Measurements from ENCODE around the gene FITM2. TPM values are rescaled to one million over a fixed set of nuclear protein-coding genes. Genes with fewer than 3 reads are reported as not detected.
A peak's percentile ranks its signal among the peaks of the same experiment; 100 is the strongest.

Gene FITM2
- total and polyA plus RNA-seq, 11 donors: 31.5 to 165 (median 111) TPM

DNA sequence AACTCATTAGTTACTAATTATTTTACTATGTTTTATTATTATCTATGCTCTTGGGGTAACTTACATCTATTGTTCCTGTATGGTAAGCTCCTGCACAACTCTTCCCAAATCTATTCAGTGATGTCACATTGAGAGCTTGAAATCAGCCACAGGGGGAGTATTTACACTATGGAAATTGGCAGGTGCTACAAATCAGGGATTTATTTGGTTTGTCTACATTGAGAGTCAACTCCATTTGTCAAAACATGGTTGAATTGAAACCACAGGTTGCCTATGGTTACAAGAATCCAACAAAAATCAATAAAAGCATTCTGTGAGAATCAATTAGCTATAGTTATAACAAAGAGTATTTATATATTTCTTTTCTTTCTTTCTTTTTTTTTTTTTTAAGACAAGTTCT is 3.9 kb upstream of the FITM2 start:
- Histone ChIP-seq H3K36me3 (no peaks in the 10 kb centered on the region), H3K27ac (no peak overlapping the region), H3K4me3 (no peak overlapping the region), H3K4me1 (peaks cover 0 to 13% (median 5%) of the 10 kb centered on the region in 12 donors), H3K9me3 (no peaks in the 10 kb centered on the region), H3K27me3 (peaks cover 0 to 4% (median 0%) of the 10 kb centered on the region in 9 donors)
- TF ChIP-seq POLR2A (IDR thresholded peaks at IDR 0.05): no peak
- TF ChIP-seq, protein P1, sequence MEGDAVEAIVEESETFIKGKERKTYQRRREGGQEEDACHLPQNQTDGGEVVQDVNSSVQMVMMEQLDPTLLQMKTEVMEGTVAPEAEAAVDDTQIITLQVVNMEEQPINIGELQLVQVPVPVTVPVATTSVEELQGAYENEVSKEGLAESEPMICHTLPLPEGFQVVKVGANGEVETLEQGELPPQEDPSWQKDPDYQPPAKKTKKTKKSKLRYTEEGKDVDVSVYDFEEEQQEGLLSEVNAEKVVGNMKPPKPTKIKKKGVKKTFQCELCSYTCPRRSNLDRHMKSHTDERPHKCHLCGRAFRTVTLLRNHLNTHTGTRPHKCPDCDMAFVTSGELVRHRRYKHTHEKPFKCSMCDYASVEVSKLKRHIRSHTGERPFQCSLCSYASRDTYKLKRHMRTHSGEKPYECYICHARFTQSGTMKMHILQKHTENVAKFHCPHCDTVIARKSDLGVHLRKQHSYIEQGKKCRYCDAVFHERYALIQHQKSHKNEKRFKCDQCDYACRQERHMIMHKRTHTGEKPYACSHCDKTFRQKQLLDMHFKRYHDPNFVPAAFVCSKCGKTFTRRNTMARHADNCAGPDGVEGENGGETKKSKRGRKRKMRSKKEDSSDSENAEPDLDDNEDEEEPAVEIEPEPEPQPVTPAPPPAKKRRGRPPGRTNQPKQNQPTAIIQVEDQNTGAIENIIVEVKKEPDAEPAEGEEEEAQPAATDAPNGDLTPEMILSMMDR (IDR thresholded peaks at IDR 0.05): no peak
- DNase-seq: no peak
- intact Hi-C loops (cut with DNase I): loop anchor here in 7 of 10 donors (5.0 to 10.0 kb wide), 7 partner anchors 67 to 300 kb away; no protein-coding TSS in a partner anchor
- ATAC-seq: no peak

DNA sequence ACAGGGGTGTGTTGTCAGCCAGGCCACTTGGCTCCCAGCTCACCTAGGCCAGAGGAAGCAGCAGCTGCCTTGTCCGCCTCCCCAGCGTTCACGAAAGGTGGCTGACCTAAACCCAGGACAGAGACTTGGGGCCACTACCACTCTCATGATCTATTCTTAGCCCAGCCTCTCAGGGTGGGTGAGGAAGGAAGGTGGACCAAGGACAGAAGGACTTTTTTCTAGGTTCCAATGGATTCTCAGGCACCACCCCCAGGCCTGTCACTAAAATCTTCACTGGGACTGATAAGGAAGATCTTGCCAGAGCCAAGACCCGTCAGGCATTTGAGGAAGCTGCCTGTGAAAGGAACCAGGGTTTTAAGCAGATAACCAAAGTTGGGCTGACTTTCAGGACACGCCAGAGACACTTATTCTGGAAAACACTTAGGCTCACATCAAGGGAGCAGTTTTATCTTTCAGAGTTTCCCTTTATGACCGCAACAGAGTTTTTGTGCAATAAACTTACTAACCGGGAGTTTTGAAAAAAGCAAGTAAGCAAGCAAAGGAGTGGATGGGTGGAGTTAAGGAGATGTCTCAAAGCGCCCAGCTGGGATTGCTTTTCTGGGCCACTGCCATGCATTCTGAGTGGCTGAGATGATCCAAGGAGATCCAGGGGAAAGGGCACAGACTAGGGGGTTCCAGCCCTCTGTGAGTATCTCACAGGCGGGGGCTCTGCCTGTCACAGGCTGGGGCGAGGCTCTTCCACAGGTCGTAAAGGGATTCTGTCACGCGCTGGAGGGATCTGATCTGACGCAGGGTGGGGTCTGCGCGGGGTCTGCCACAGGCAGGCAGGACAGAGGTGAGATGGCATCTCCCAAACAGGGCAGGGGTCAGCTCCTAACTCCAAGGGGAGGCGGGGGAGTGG is 989 bp downstream of the FITM2 start:
- no peaks in the 10 kb centered on the region for H3K27me3 ChIP-seq
- H3K4me1 ChIP-seq: peaks cover 0 to 56% (median 17%) of the 10 kb centered on the region in 12 donors
- peak; percentile 63 to 74 (median 71) for ATAC-seq
- H3K27ac ChIP-seq: peak overlapping the region; percentile 66 to 95 (median 88)
- no peak for TF ChIP-seq POLR2A (IDR thresholded peaks at IDR 0.05)
- TF ChIP-seq, protein P1 (IDR thresholded peaks at IDR 0.05): no peak
- DNase-seq: peak in 4 of 5 donors; percentile 39 to 80 (median 65)
- 6 to 10% (median 8%) methylated on average over 11 to 17 of the region's 17 CpGs for WGBS, 4 donors
- H3K9me3 ChIP-seq: no peaks in the 10 kb centered on the region
- peaks cover 0 to 15% (median 5%) of the 10 kb centered on the region in 9 donors for H3K36me3 ChIP-seq
- intact Hi-C loops (cut with DNase I): loop anchor here in 8 of 10 donors (2.0 to 10.0 kb wide), 11 partner anchors 75 to 305 kb away; no protein-coding TSS in a partner anchor
- peak overlapping the region; percentile 62 to 98 (median 81) for H3K4me3 ChIP-seq

DNA sequence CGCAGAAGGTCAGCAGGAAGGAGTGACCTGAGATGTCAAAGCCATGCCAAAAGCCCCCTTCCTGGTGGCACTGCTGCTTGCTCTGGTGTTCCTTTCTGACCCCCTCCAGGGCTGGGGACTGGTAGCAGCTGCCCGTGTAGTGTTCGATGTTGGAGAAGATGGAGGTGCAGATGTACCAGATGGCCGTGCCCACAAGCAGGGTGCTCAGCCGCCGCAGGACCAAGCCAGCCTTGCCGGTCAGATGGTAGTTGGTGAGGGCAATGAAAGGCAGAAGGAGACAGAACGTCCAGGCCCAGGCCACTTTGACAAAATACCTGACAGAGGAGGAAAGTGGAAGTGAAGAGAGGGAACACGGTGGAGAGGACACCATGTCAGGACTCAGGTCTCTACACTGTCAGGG is 4.1 kb downstream of the FITM2 start:
- no peak overlapping the region for H3K4me3 ChIP-seq
- ATAC-seq (no peak), DNase-seq (no peak)
- intact Hi-C loops (cut with DNase I): loop anchor here in 1 of 10 donors (10.0 kb wide), 1 partner anchor 298 kb away; no protein-coding TSS in a partner anchor
- 77 to 80% (median 78%) methylated on average over 9 of the region's 9 CpGs for WGBS, 4 donors
- TF ChIP-seq POLR2A (IDR thresholded peaks at IDR 0.05): no peak
- TF ChIP-seq, protein P1 (IDR thresholded peaks at IDR 0.05): no peak
- peak overlapping the region in 9 of 12 donors; percentile 16 to 95 (median 69) for H3K27ac ChIP-seq
- H3K27me3 ChIP-seq: no peaks in the 10 kb centered on the region
- H3K4me1 ChIP-seq: peaks cover 0 to 84% (median 28%) of the 10 kb centered on the region in 12 donors
- H3K36me3 ChIP-seq: peaks cover 0 to 16% (median 7%) of the 10 kb centered on the region in 9 donors
- H3K9me3 ChIP-seq: no peaks in the 10 kb centered on the region

DNA sequence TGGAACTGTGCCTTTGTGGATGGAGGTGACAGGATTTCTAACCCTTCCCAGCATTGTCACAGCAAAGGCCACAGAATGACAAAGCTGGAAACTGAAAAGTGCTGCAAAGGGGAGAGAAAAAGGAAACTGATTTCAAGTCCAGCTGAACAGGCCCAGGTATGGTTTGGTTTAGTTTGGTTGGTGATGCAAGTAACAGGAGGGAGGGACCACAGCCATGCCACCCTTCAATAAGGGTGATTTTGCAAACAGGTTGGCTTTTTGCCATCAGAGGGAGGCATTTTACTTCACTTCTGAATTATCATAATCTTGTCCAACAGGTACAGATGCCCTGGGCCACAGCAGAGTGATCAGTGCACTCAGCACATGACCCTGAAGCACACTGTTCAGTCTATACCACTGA is 6.6 kb downstream of the FITM2 start:
- Histone ChIP-seq H3K27ac (peak overlapping the region in 9 of 12 donors; percentile 16 to 95 (median 69)), H3K9me3 (no peaks in the 10 kb centered on the region), H3K4me1 (peaks cover 0 to 75% (median 25%) of the 10 kb centered on the region in 12 donors), H3K27me3 (no peaks in the 10 kb centered on the region), H3K36me3 (peaks cover 0 to 16% (median 7%) of the 10 kb centered on the region in 9 donors), H3K4me3 (no peak overlapping the region)
- TF ChIP-seq POLR2A (IDR thresholded peaks at IDR 0.05): no peak
- TF ChIP-seq, protein P1 (IDR thresholded peaks at IDR 0.05): no peak
- intact Hi-C loops (cut with DNase I): loop anchor here in 2 of 10 donors (5.0 to 10.0 kb wide), 2 partner anchors 82 to 300 kb away; no protein-coding TSS in a partner anchor
- ATAC-seq (no peak), DNase-seq (no peak)

All from heart left ventricle (tissue), 16 donors.